Memory B cell (primary cell): ENCODE data around the gene ZBTB34.

Source experiments
- ATAC-seq: fragments of 150-1000 bp; cut with Tn5 transposase; 2 replicates; pipeline ENCODE4 v1.10.0; 2021; ENCODE audit warnings: low read depth, mild to moderate bottlenecking, moderate library complexity
- DNase-seq, 2 donors: peaks; one replicate each; pipeline ENCODE4 v3.0.0; 2022; ENCODE audit warnings: low spot score in 2 of 2
- H3K27ac Mint-ChIP-seq: one replicate; pipeline ENCODE4 v1.8.0; 2022; ENCODE audit warnings: mild to moderate bottlenecking, moderate library complexity, mixed read lengths
- H3K27me3 Mint-ChIP-seq: one replicate; pipeline ENCODE4 v1.8.0; 2022; ENCODE audit warnings: mixed read lengths
- H3K36me3 Mint-ChIP-seq: one replicate; pipeline ENCODE4 v1.8.0; 2022; ENCODE audit warnings: mild to moderate bottlenecking, mixed read lengths
- H3K4me1 Mint-ChIP-seq: one replicate; pipeline ENCODE4 v1.8.0; 2022; ENCODE audit warnings: mixed read lengths
- H3K4me3 Mint-ChIP-seq: one replicate; pipeline ENCODE4 v1.8.0; 2022; ENCODE audit warnings: mild to moderate bottlenecking, moderate library complexity, mixed read lengths
- H3K9me3 Mint-ChIP-seq: one replicate; pipeline ENCODE4 v1.8.0; 2022; ENCODE audit warnings: mixed read lengths

ZBTB34 gene

DNA sequence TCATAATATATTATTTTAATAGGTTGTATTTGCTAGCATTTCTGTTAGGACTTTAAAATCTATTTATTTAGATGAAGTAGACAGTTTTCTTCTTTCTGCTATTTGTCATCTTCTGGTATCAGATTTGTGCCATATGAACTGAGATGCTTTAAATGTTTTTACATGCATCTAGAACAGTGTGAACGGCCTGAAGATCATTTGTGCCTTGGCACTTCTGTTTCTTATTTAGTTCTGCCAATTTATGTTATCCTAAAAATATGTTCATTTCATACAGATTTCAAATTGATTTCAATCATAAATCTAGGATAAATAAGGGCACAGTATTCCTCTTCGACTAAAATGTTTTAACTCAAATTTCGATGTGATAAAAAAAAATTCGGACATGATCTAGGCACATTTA lies 16.1 kb downstream of the ZBTB34 start:
- Mint-ChIP-seq H3K36me3 (peaks cover 15% of the 10 kb centered on the region), H3K27ac (peak overlapping the region; percentile 29), H3K4me3 (no peak overlapping the region), H3K9me3 (no peaks in the 10 kb centered on the region), H3K27me3 (no peaks in the 10 kb centered on the region), H3K4me1 (peaks cover 13% of the 10 kb centered on the region)
- DNase-seq (no peak), ATAC-seq (no peak)

DNA sequence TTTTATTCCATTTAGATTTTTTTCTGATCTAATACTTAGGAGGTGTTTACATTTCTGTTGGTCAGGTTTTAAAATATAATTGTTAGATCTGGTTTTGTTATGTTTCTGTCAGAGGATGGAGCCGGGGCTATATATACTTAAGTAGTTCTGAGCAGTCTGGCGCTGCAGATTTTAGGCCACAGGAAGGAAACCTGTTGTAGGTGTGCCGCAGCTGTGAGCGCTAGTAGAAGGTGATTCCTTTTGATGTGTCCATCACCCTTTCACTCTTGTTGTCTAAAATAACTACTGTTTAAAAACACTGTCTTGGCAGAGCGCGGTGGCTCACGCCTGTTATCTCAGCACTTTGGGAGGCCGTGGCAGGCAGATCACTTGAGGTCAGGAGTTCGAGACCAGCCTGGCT lies 17.0 kb downstream of the ZBTB34 start:
- peaks cover 10% of the 10 kb centered on the region for H3K4me1 Mint-ChIP-seq
- H3K27me3 Mint-ChIP-seq, result no peaks in the 10 kb centered on the region
- H3K9me3 Mint-ChIP-seq, result no peaks in the 10 kb centered on the region
- peaks cover 17% of the 10 kb centered on the region for H3K36me3 Mint-ChIP-seq
- H3K4me3 Mint-ChIP-seq, result no peak overlapping the region
- ATAC-seq (no peak), DNase-seq (no peak)
- H3K27ac Mint-ChIP-seq, result no peak overlapping the region

DNA sequence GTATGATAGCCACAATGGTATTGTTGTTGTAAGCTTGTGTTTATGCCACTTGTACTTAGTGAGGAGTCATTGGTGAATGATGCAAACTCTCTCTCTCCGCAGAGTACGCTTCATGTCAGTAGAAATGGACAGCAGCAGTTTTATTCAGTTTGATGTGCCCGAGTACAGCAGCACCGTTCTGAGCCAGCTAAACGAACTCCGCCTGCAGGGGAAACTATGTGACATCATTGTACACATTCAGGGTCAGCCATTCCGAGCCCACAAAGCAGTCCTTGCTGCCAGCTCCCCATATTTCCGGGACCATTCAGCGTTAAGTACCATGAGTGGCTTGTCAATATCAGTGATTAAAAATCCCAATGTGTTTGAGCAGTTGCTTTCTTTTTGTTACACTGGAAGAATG lies 18.8 kb downstream of the ZBTB34 start:
- H3K36me3 Mint-ChIP-seq, result peaks cover 17% of the 10 kb centered on the region
- DNase-seq (no peak), ATAC-seq (no peak)
- H3K4me1 Mint-ChIP-seq, result peaks cover 7% of the 10 kb centered on the region
- no peak overlapping the region for H3K4me3 Mint-ChIP-seq
- H3K9me3 Mint-ChIP-seq, result no peaks in the 10 kb centered on the region
- H3K27me3 Mint-ChIP-seq, result no peaks in the 10 kb centered on the region
- H3K27ac Mint-ChIP-seq, result no peak overlapping the region

DNA sequence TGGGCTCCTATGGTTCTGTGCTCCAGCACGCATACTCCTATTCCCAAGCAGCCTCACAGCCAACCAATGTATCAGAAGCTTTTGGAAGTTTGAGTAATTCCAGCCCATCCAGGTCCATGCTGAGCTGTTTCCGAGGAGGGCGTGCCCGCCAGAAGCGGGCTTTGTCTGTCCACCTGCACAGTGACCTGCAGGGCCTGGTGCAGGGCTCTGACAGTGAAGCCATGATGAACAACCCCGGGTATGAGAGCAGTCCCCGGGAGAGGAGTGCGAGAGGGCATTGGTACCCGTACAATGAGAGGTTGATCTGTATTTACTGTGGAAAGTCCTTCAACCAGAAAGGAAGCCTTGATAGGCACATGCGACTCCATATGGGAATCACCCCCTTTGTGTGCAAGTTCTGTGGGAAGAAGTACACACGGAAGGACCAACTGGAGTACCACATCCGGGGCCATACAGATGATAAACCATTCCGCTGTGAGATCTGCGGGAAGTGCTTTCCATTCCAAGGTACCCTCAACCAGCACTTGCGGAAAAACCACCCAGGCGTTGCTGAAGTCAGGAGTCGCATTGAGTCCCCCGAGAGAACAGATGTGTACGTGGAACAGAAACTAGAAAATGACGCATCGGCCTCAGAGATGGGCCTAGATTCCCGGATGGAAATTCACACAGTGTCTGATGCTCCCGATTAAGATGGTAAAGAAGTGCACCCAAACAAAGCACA lies 19.9 kb downstream of the ZBTB34 start:
- Mint-ChIP-seq H3K27ac (no peak overlapping the region), H3K4me3 (no peak overlapping the region), H3K9me3 (no peaks in the 10 kb centered on the region), H3K4me1 (peaks cover 3% of the 10 kb centered on the region), H3K27me3 (no peaks in the 10 kb centered on the region), H3K36me3 (peaks cover 15% of the 10 kb centered on the region)
- ATAC-seq (no peak), DNase-seq (no peak)

DNA sequence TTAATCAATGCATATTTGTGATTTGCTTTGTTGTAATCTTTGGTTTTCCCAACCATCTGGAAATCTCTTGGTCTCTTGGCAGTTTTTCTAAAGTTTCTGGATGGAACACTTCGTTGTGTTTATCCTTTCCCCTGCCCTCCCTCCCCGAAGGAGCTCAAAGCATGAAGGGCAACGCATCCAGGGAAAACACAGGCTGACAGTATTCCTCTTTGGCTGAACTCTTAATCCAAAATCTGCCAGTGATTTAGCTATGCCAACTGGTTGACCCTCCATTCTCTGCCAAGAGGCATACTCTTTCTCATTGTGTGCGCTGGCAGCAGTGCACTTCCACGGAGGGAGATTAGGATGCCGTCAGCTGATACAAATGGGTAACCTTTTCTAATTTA lies 20.5 kb downstream of the ZBTB34 start:
- H3K9me3 Mint-ChIP-seq, result no peaks in the 10 kb centered on the region

DNA sequence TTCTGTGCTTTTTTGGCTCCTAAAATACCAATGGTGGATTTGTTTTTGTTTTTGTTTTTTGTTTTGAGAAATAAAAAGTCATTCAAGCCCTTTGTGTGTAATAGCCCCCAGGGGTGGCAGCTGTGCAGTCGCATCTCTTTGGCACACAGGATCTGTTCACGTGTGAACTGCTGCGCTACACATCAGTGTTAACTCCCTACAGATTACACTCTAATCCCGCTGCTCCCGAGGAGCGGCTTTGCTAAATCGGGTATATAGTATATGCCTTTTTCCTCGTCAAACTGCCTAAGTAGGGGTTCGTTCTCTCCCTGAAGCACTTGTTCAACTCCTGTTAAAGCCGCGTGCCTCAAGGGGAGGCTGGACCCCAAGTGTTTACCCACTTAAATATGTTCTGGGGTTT lies 22.3 kb downstream of the ZBTB34 start:
- DNase-seq, result no peak
- Mint-ChIP-seq H3K4me3 (no peak overlapping the region), H3K36me3 (peaks cover 15% of the 10 kb centered on the region), H3K27ac (no peak overlapping the region), H3K9me3 (no peaks in the 10 kb centered on the region), H3K27me3 (no peaks in the 10 kb centered on the region), H3K4me1 (no peaks in the 10 kb centered on the region)
- no peak for ATAC-seq

More for the DNA sequence above, 20.5 kb downstream of the ZBTB34 start:
- no peak for ATAC-seq
- no peak for DNase-seq
- H3K27ac Mint-ChIP-seq, result no peak overlapping the region
- peaks cover 3% of the 10 kb centered on the region for H3K4me1 Mint-ChIP-seq
- no peak overlapping the region for H3K4me3 Mint-ChIP-seq
- H3K36me3 Mint-ChIP-seq, result peaks cover 15% of the 10 kb centered on the region
- no peaks in the 10 kb centered on the region for H3K27me3 Mint-ChIP-seq

DNA sequence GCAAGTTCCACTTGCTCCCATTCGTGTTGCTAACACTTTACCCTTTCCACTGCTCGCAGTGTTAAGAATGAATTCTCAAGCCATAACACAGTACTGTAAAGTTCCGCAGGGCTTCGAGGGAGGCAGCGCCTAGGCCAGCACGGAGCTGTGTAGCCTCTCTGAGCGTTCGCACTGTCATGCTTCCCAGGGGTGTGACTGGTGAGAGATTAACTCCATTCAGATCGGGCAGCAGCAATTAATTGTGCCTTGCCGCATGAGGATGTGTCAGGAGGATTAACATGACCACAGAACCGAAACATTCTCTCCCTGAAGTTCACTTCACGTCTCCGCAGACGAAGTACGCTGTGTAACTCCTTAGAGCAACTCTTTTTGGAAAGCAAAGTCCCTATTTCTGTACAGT lies 23.2 kb downstream of the ZBTB34 start:
- H3K27ac Mint-ChIP-seq, result no peak overlapping the region
- H3K36me3 Mint-ChIP-seq, result peaks cover 15% of the 10 kb centered on the region
- ATAC-seq (no peak), DNase-seq (no peak)
- no peaks in the 10 kb centered on the region for H3K9me3 Mint-ChIP-seq
- H3K4me3 Mint-ChIP-seq, result no peak overlapping the region
- H3K27me3 Mint-ChIP-seq, result no peaks in the 10 kb centered on the region
- no peaks in the 10 kb centered on the region for H3K4me1 Mint-ChIP-seq

DNA sequence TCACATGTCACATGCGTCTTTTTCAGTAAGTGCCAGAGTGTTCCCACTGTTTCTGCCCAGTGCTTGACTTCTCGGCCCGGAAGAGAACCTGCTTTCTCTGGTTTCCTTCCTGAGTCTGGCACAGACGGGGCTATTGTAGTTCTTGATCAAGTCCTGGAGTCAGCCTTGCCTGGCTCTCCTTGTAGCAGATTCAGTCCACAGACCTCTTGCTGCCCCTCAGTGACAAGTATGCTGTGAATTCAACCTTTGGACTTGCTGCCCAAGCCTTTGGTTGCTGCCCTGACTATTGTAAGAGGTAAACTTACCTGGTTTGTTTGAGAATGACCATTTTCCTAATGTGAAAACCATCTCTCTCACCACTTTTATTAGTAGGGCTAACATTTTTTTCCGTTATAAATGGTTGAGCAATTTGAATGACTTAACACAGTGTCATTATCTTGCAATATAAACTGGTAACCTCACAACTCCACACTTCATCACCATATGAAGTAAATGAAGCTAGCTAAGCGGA lies 24.7 kb downstream of the ZBTB34 start:
- Mint-ChIP-seq H3K27ac (no peak overlapping the region), H3K36me3 (peaks cover 8% of the 10 kb centered on the region), H3K4me1 (no peaks in the 10 kb centered on the region), H3K27me3 (no peaks in the 10 kb centered on the region), H3K4me3 (no peak overlapping the region), H3K9me3 (no peaks in the 10 kb centered on the region)
- DNase-seq, result no peak
- ATAC-seq, result no peak

DNA sequence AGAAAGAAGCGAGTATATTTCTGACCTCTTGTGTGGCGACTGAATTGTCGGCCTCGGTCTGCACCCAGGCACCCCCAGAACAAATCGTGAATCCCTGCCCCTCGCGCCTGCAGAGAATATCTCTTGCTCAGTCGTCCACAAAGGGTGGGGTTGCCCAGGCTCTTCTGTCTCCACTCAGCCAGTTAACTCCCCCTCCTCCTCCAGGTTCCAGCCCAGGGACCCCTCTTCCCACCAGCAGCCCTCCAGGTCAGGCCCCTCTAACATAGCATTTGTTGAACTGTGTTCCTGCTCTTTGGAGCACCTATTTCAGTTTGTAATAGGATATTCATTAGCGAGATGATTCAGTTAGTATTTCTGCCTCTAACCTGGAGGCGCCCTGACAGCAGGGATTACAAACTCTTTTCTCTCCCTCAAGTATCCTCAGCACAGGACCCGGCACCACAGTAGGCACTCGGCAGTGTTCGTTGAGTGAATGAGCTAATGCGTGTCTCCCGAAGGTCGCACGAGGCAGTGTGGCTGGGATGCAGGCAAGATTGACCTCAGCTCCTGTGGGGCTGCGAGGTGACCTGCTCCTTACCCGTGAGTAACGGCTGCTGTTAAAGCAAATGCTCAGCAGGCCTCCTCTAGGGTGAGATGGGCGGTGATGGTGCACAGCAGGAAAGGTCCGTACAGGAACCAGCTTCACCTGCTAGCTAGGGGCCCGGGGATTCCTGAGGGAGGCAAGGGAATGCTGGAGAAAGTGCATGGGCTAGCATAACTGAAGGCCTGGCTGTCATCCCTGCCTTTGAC lies 25.8 kb downstream of the ZBTB34 start:
- Mint-ChIP-seq H3K4me3 (no peak overlapping the region), H3K4me1 (no peaks in the 10 kb centered on the region), H3K9me3 (no peaks in the 10 kb centered on the region), H3K27me3 (no peaks in the 10 kb centered on the region), H3K36me3 (peaks cover 2% of the 10 kb centered on the region), H3K27ac (no peak overlapping the region)
- no peak for DNase-seq
- ATAC-seq, result no peak

DNA sequence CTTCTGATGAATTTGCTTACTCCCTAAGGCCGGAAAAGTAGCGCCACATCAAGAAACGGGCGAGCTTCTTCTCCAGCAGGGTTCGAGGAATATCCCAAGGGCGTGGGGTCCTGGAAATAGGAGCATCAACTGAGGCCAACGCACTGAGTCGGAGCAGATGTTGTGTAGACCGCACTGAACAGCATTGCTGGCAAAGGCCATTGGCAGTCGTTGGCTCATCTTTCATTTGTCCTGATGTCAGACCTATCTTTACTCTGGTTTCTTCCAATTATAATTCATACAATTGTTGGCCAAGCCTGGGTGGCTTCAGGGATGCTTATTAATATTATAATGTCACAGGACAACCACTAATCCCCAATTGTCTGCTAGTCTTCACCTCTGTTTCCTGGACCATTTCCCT lies 26.5 kb downstream of the ZBTB34 start:
- ATAC-seq (no peak), DNase-seq (no peak)
- H3K9me3 Mint-ChIP-seq, result no peaks in the 10 kb centered on the region
- H3K27me3 Mint-ChIP-seq, result no peaks in the 10 kb centered on the region
- H3K4me3 Mint-ChIP-seq, result no peak overlapping the region
- H3K36me3 Mint-ChIP-seq, result peaks cover under 1% of the 10 kb centered on the region
- no peaks in the 10 kb centered on the region for H3K4me1 Mint-ChIP-seq
- H3K27ac Mint-ChIP-seq, result no peak overlapping the region

DNA sequence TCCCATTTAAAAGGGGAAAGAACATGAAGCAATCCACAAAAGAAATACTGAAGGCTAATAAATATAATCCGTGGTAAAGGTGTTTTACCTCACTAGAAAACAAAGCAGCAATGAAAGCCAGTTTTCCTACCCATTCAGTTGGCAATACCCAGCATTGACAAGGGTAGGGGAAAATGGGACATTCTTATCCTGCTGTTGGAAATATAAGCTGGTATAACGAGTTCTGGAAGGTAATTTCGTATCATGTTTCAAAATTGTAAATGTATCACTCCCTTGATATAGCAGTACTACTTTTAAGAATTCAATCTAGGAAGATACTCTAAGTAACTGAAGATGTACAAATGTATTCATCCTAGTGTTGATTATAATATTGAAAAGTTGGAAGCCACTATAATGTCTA lies 31.2 kb downstream of the ZBTB34 start:
- peaks cover 5% of the 10 kb centered on the region for H3K27me3 Mint-ChIP-seq
- ATAC-seq (no peak), DNase-seq (no peak)
- H3K4me3 Mint-ChIP-seq, result no peak overlapping the region
- no peak overlapping the region for H3K27ac Mint-ChIP-seq
- no peaks in the 10 kb centered on the region for H3K4me1 Mint-ChIP-seq
- H3K9me3 Mint-ChIP-seq, result no peaks in the 10 kb centered on the region
- no peaks in the 10 kb centered on the region for H3K36me3 Mint-ChIP-seq

DNA sequence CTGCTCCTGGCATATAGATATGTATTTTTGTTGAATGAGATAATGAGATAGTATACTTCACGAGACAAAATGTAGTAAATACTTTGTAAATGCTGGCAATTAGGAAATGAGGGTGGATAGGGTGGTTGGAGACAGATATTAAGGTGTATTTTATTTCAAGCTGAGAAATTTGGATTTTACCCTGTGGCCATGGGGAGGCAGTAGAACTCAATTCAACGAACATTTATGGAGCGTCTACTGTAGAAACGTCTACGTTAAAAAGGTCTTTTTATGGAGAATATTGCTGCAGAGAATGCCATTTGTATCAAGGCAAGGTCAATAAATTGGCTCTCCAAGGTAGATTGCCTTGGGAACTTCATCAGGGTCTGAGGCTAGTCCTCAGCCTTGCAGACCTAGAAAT lies 32.6 kb downstream of the ZBTB34 start:
- Mint-ChIP-seq H3K4me3 (no peak overlapping the region), H3K36me3 (peaks cover 2% of the 10 kb centered on the region), H3K4me1 (no peaks in the 10 kb centered on the region), H3K9me3 (no peaks in the 10 kb centered on the region), H3K27ac (no peak overlapping the region), H3K27me3 (peaks cover 11% of the 10 kb centered on the region)
- DNase-seq (no peak), ATAC-seq (no peak)

DNA sequence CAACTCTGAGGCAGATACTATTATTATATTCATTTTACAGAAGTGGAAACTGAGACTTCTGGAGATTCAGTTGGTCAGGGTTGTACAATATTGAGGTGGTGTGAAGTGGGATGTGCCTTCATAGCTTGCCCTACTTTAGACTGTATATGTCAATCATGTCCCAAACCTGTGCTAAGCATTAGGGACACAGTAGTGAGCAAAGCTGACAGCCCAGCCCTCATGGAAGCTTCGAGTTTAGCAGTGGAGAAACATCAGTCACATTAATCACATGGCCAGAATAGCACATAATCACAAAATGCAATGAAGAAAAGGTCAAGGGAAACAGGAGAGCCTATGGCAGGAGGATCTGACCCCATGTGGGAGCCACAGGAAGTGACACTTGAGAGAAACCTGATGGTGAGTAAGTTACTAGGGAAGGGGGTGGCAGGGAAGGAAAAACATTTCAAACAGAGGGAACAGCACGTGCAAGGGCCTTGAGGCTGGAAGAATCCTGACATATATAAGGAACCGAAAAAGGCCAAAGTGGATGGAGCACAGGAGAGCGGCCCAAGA lies 33.7 kb downstream of the ZBTB34 start:
- DNase-seq (no peak), ATAC-seq (no peak)
- Mint-ChIP-seq H3K36me3 (peaks cover 2% of the 10 kb centered on the region), H3K27ac (peak overlapping the region; percentile 33), H3K27me3 (peaks cover 11% of the 10 kb centered on the region), H3K4me3 (no peak overlapping the region), H3K4me1 (no peaks in the 10 kb centered on the region), H3K9me3 (no peaks in the 10 kb centered on the region)

DNA sequence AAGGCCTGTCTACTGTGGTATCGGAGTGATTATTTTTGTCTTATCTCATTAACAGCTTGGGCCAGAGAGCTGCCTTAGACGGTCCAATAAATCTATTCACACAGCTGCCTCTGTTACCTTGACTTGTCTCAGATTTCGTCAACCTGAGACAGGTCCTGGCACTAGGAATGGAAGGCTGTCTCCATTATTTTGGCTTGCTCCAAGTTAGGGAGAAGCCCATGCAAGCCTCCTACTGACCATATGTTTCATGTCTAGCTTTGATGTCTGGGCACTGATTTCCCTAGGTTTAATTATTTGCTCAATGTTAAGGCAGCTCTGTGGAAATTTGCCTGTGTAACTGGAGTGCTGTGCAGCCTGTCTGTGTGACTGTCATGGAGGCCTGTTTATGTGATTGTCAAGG lies 41.8 kb downstream of the ZBTB34 start:
- Mint-ChIP-seq H3K4me3 (no peak overlapping the region), H3K27me3 (peaks cover 9% of the 10 kb centered on the region), H3K9me3 (peaks cover 3% of the 10 kb centered on the region), H3K27ac (no peak overlapping the region), H3K36me3 (peaks cover 2% of the 10 kb centered on the region), H3K4me1 (no peaks in the 10 kb centered on the region)
- DNase-seq, result no peak
- no peak for ATAC-seq
